ENCODE measurements around the gene TNS1.

Gene TNS1

GRCh38 chr2:217839073-217839749 is 163.6 kb downstream of the TNS1 start:
- no peak overlapping the region for H3K27ac Mint-ChIP-seq
- no peak overlapping the region for H3K4me3 Mint-ChIP-seq
- no peaks in the 10 kb centered on the region for H3K36me3 Mint-ChIP-seq (ENCODE audit: low read depth)
- H3K9me3 Mint-ChIP-seq, result no peaks in the 10 kb centered on the region
- no peaks in the 10 kb centered on the region for H3K27me3 Mint-ChIP-seq (ENCODE audit: low read depth)
- no peak for DNase-seq (ENCODE audit: low spot score)
- no peaks in the 10 kb centered on the region for H3K4me1 Mint-ChIP-seq (ENCODE audit: low read depth)

- H3K36me3 Mint-ChIP-seq (ENCODE audit: low read depth), result no peaks in the 10 kb centered on the region
- H3K27ac Mint-ChIP-seq, result no peak overlapping the region
- H3K4me1 Mint-ChIP-seq (ENCODE audit: low read depth), result no peaks in the 10 kb centered on the region
- no peaks in the 10 kb centered on the region for H3K27me3 Mint-ChIP-seq (ENCODE audit: low read depth)
- DNase-seq (ENCODE audit: low spot score), result no peak
- H3K4me3 Mint-ChIP-seq, result no peak overlapping the region
- no peaks in the 10 kb centered on the region for H3K9me3 Mint-ChIP-seq
Observed at GRCh38 chr2:217838409-217838831, 164.4 kb downstream of the TNS1 start.

DNA sequence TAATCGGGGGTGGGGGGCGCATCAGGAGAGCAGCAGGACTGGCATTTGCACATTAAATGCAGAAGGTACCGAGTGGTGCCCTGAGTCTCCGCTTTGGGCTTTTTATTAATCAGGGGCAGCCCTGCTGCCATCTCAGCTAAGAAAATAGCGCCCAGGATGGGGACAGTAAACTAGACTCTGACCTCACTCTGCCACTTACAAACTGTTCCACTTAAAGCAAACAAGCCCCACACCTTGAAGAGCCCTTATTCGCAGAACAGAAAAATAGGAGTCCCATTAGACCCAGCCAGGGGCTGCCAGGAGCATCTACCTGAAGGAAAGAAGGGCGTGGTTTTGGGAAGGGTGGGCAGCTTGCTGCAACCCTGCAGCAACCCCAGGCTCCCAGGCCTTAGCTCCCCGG is 165.3 kb downstream of the TNS1 start:
- no peaks in the 10 kb centered on the region for H3K36me3 Mint-ChIP-seq (ENCODE audit: low read depth)
- no peak overlapping the region for H3K27ac Mint-ChIP-seq
- DNase-seq (ENCODE audit: low spot score), result no peak
- H3K27me3 Mint-ChIP-seq (ENCODE audit: low read depth), result no peaks in the 10 kb centered on the region
- H3K4me3 Mint-ChIP-seq, result no peak overlapping the region
- no peaks in the 10 kb centered on the region for H3K4me1 Mint-ChIP-seq (ENCODE audit: low read depth)
- H3K9me3 Mint-ChIP-seq, result no peaks in the 10 kb centered on the region

GRCh38 chr2:217836901-217837491 is 165.8 kb downstream of the TNS1 start:
- H3K4me3 Mint-ChIP-seq, result no peak overlapping the region
- DNase-seq (ENCODE audit: low spot score), result no peak
- H3K36me3 Mint-ChIP-seq (ENCODE audit: low read depth), result no peaks in the 10 kb centered on the region
- no peaks in the 10 kb centered on the region for H3K4me1 Mint-ChIP-seq (ENCODE audit: low read depth)
- no peak overlapping the region for H3K27ac Mint-ChIP-seq
- no peaks in the 10 kb centered on the region for H3K27me3 Mint-ChIP-seq (ENCODE audit: low read depth)
- no peaks in the 10 kb centered on the region for H3K9me3 Mint-ChIP-seq

GRCh38 chr2:217835931-217836891 is 166.6 kb downstream of the TNS1 start:
- Mint-ChIP-seq H3K36me3 (ENCODE audit: low read depth) (no peaks in the 10 kb centered on the region), H3K4me3 (no peak overlapping the region), H3K27me3 (ENCODE audit: low read depth) (no peaks in the 10 kb centered on the region), H3K27ac (no peak overlapping the region), H3K4me1 (ENCODE audit: low read depth) (no peaks in the 10 kb centered on the region), H3K9me3 (no peaks in the 10 kb centered on the region)
- DNase-seq (ENCODE audit: low spot score), result no peak

- no peak for DNase-seq (ENCODE audit: low spot score)
- no peak overlapping the region for H3K4me3 Mint-ChIP-seq
- H3K27ac Mint-ChIP-seq, result no peak overlapping the region
- no peaks in the 10 kb centered on the region for H3K27me3 Mint-ChIP-seq (ENCODE audit: low read depth)
- no peaks in the 10 kb centered on the region for H3K9me3 Mint-ChIP-seq
- no peaks in the 10 kb centered on the region for H3K4me1 Mint-ChIP-seq (ENCODE audit: low read depth)
- H3K36me3 Mint-ChIP-seq (ENCODE audit: low read depth), result no peaks in the 10 kb centered on the region
Observed at GRCh38 chr2:217834744-217835513, 167.9 kb downstream of the TNS1 start.

DNA sequence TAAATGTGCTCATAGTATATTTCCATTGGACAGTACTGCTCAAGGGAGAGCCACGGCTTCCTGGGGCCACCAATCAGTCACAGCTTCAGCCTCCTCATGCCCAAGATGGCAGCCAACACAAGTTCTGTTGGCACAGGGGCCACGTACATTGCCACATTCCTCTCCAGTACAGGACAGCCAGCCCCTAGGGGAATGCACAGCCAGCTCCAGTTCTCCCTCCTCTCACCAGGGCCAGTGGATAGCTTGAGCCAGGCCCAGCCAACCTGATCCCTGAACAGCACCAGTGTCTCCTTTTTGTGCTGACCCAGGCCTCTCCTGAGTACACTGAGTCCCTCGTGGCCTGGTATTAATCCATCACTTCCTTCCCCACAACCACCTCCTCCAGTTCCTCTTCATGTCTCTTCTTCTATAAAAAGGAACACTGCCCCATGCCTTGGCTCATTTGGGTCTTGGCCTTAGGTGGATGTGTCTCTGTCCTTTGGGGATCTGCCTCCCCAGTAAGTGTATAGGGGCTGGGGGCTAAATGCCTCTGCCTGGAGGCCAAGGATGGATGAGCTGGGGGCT is 168.7 kb downstream of the TNS1 start:
- Mint-ChIP-seq H3K27ac (no peak overlapping the region), H3K36me3 (ENCODE audit: low read depth) (no peaks in the 10 kb centered on the region), H3K27me3 (ENCODE audit: low read depth) (no peaks in the 10 kb centered on the region), H3K4me3 (no peak overlapping the region), H3K4me1 (ENCODE audit: low read depth) (no peaks in the 10 kb centered on the region), H3K9me3 (no peaks in the 10 kb centered on the region)
- no peak for DNase-seq (ENCODE audit: low spot score)

GRCh38 chr2:217833439-217833838 is 169.4 kb downstream of the TNS1 start:
- H3K27me3 Mint-ChIP-seq (ENCODE audit: low read depth), result no peaks in the 10 kb centered on the region
- no peaks in the 10 kb centered on the region for H3K4me1 Mint-ChIP-seq (ENCODE audit: low read depth)
- no peak overlapping the region for H3K27ac Mint-ChIP-seq
- no peak overlapping the region for H3K4me3 Mint-ChIP-seq
- no peak for DNase-seq (ENCODE audit: low spot score)
- H3K9me3 Mint-ChIP-seq, result no peaks in the 10 kb centered on the region
- no peaks in the 10 kb centered on the region for H3K36me3 Mint-ChIP-seq (ENCODE audit: low read depth)

- Mint-ChIP-seq H3K9me3 (no peaks in the 10 kb centered on the region), H3K36me3 (ENCODE audit: low read depth) (no peaks in the 10 kb centered on the region), H3K4me3 (no peak overlapping the region), H3K4me1 (ENCODE audit: low read depth) (no peaks in the 10 kb centered on the region), H3K27ac (no peak overlapping the region), H3K27me3 (ENCODE audit: low read depth) (no peaks in the 10 kb centered on the region)
- DNase-seq (ENCODE audit: low spot score), result no peak
Observed at GRCh38 chr2:217832987-217833386, 169.8 kb downstream of the TNS1 start.

GRCh38 chr2:217832115-217832514 is 170.7 kb downstream of the TNS1 start:
- Mint-ChIP-seq H3K4me1 (ENCODE audit: low read depth) (no peaks in the 10 kb centered on the region), H3K4me3 (no peak overlapping the region), H3K36me3 (ENCODE audit: low read depth) (no peaks in the 10 kb centered on the region), H3K27me3 (ENCODE audit: low read depth) (no peaks in the 10 kb centered on the region), H3K27ac (no peak overlapping the region), H3K9me3 (no peaks in the 10 kb centered on the region)
- DNase-seq (ENCODE audit: low spot score), result no peak

DNA sequence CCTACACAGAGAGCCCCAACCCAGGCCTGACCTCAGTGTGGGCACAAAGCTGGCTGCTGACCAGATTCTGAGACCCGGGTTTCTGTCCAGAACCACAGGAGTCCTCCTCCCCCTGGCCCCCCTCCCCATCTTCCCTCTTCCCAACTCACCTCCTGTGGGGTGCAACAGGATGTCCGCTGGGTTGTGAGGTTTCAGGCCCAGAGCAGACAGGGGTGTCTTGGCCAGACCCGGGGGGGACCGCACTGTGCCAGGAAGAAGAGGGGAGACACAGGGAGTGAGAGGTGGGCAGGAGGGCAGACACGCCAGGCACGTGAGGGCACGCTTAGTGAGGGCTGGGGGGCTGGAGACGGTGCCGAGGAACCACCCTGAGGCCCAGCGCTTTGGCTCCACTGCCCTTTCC is 171.5 kb downstream of the TNS1 start:
- Mint-ChIP-seq H3K36me3 (ENCODE audit: low read depth) (no peaks in the 10 kb centered on the region), H3K9me3 (no peaks in the 10 kb centered on the region), H3K4me1 (ENCODE audit: low read depth) (no peaks in the 10 kb centered on the region), H3K27me3 (ENCODE audit: low read depth) (no peaks in the 10 kb centered on the region), H3K27ac (no peak overlapping the region), H3K4me3 (no peak overlapping the region)
- no peak for DNase-seq (ENCODE audit: low spot score)

DNA sequence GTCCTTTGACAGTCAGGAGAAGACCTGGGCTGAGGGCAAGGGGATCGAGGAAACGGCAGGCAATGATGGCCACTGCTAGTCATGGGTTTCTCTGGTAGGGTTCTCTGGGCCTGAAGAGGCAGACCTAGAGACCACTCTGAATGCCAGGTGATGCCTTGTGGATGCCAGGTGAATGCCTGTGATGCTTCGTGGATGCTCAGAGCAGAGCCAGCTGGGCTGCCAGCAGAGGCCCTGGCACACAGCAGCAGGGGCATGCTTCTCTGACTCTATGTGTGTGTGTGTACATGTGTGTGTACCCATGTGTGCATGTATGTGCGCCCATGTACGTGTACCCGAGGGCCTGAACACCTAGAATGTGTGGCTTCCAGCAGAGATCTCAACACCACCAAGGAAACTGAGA is 172.0 kb downstream of the TNS1 start:
- no peaks in the 10 kb centered on the region for H3K27me3 Mint-ChIP-seq (ENCODE audit: low read depth)
- DNase-seq (ENCODE audit: low spot score), result no peak
- H3K36me3 Mint-ChIP-seq (ENCODE audit: low read depth), result no peaks in the 10 kb centered on the region
- H3K4me3 Mint-ChIP-seq, result no peak overlapping the region
- no peak overlapping the region for H3K27ac Mint-ChIP-seq
- no peaks in the 10 kb centered on the region for H3K9me3 Mint-ChIP-seq
- H3K4me1 Mint-ChIP-seq (ENCODE audit: low read depth), result no peaks in the 10 kb centered on the region

DNA sequence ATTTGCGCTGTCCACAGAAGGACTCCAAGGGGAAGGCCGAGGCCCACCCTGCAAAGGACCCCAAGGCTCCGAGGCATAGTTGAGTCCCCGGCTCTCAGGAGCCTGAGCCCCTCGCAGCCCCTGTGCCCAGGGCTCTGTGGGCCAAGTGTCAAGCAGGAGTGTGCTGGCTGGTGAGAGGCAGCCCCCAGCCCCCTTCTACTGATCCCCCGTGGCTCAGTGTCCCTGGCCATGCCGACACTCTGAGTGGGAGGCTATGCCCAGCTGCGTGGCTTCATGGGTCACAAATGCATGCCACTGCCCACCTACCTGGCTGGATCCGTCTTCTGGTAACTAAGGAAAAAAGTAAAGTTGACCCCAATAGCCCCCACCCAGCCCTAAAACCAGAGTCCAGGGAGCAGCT is 172.7 kb downstream of the TNS1 start:
- no peaks in the 10 kb centered on the region for H3K9me3 Mint-ChIP-seq
- H3K36me3 Mint-ChIP-seq (ENCODE audit: low read depth), result no peaks in the 10 kb centered on the region
- no peaks in the 10 kb centered on the region for H3K27me3 Mint-ChIP-seq (ENCODE audit: low read depth)
- no peak overlapping the region for H3K27ac Mint-ChIP-seq
- no peaks in the 10 kb centered on the region for H3K4me1 Mint-ChIP-seq (ENCODE audit: low read depth)
- no peak for DNase-seq (ENCODE audit: low spot score)
- H3K4me3 Mint-ChIP-seq, result no peak overlapping the region
